B cell (primary cell): ENCODE data around the gene PTPRU.

Source experiments
- CTCF ChIP-seq: fragments of 200-600 bp; IDR thresholded peaks from one replicate; pipeline ENCODE4 v1.8.0; 2022; ENCODE audit warnings: antibody characterized with exemption, mild to moderate bottlenecking
- EZH2 ChIP-seq: IDR thresholded peaks from 2 replicates; pipeline ENCODE4 v1.6.1; 2012; ENCODE audit warnings: borderline replicate concordance, low read depth, mild to moderate bottlenecking, moderate library complexity, low read length; ENCODE audit not compliant: insufficient read depth, poor library complexity, severe bottlenecking

GRCh38 chr1:29278124-29278523, 41.8 kb downstream of the PTPRU start:
- TF ChIP-seq CTCF (no peak), EZH2 (no peak)
